ENCODE measurements around the gene ACAA1. TPM values are rescaled to one million over a fixed set of nuclear protein-coding genes. Genes with fewer than 3 reads are reported as not detected.

Gene ACAA1
- total and polyA plus RNA-seq, 9 of the 15 experiments (the other 6 are each of a cell fraction or from before 2014, with no cell fraction given), result 4.0 to 88.9 (median 57.2) TPM

GRCh38 chr3:38136777-38137614, at the start of gene ACAA1 (continued):
- TF ChIP-seq RBFOX2 (IDR thresholded peaks at IDR 0.05; ENCODE audit: low read depth, low read length) (peak; percentile 88), MYBL2 (IDR thresholded peaks at IDR 0.05; ENCODE audit: low read depth) (no peak), MYBL2 (CRISPR knock-in tag; IDR thresholded peaks at IDR 0.05; ENCODE audit: borderline replicate concordance) (no peak), TARDBP (IDR thresholded peaks at IDR 0.05) (no peak), ZNF75A (CRISPR knock-in tag; IDR thresholded peaks at IDR 0.05) (0 out of 2 replicates have a peak, but pooled peaks have one; percentile 17), BHLHE40 (IDR thresholded peaks at IDR 0.05; ENCODE audit: low read length) (peak; percentile 44; the same call in 1 of the 2 replicates), SAFB2 (IDR thresholded peaks at IDR 0.05; ENCODE audit: borderline replicate concordance, low read depth, low read length, severe bottlenecking) (no peak), FOXA1 (IDR thresholded peaks at IDR 0.05; ENCODE audit: borderline replicate concordance) (no peak), NFRKB (IDR thresholded peaks at IDR 0.05; ENCODE audit: low read depth) (no peak), CCAR2 (IDR thresholded peaks at IDR 0.05; ENCODE audit: low read depth, low read length) (no peak), EWSR1 (IDR thresholded peaks at IDR 0.05; ENCODE audit: borderline replicate concordance, low read depth, partially characterized antibody) (no peak), BRF1 (IDR thresholded peaks at IDR 0.05; ENCODE audit: borderline replicate concordance, extremely low read depth, insufficient read length) (no peak), NR2C2 (CRISPR knock-in tag; IDR thresholded peaks at IDR 0.05) (no peak), NR2C2 (tag; IDR thresholded peaks at IDR 0.05) (peak; percentile 83), RB1 (IDR thresholded peaks at IDR 0.05; ENCODE audit: low read depth) (peak; percentile 76), RNF219 (CRISPR knock-in tag; IDR thresholded peaks at IDR 0.05) (no peak), KLF1 (tag; IDR thresholded peaks at IDR 0.05) (no peak), ARID2 (IDR thresholded peaks at IDR 0.05) (no peak), ARHGAP35 (IDR thresholded peaks at IDR 0.05; ENCODE audit: partially characterized antibody) (no peak), ATF6 (CRISPR knock-in tag; IDR thresholded peaks at IDR 0.05) (no peak), ZNF398 (CRISPR knock-in tag; IDR thresholded peaks at IDR 0.05) (no peak), MAX (CRISPR knock-in tag; IDR thresholded peaks at IDR 0.05) (peak; percentile 60), NCOA2 (IDR thresholded peaks at IDR 0.05; ENCODE audit: partially characterized antibody in 2 of 2) (no peak)

Measured in K562 (cell line).